K562 (cell line): Measurements from ENCODE around the gene GUK1. TPM values are rescaled to one million over a fixed set of nuclear protein-coding genes. Genes with fewer than 3 reads are reported as not detected.

ENCODE experiments used
- NCOA4 ChIP-seq: fragments of 450-650 bp; IDR thresholded peaks from 2 replicates; pipeline ENCODE4 v1.6.1; 2018; ENCODE audit warnings: mild to moderate bottlenecking; ENCODE audit not compliant: partially characterized antibody
- PYGO2 ChIP-seq: fragments of 450-650 bp; IDR thresholded peaks from 2 replicates; pipeline ENCODE4 v1.6.1; 2016; ENCODE audit warnings: mild to moderate bottlenecking, missing genetic modification characterization, moderate library complexity, missing compliant biosample characterization
- RCOR1 ChIP-seq, 2 experiments: IDR thresholded peaks; 2 replicates each; pipeline ENCODE4 v1.6.1; 2012; ENCODE audit warnings: low read depth in 2 of 2, low read length in 2 of 2, borderline replicate concordance in 1 of 2, improper control_type of control experiment in 1 of 2
- RUNX1 ChIP-seq: sonication (generic); IDR thresholded peaks from 2 replicates; pipeline ENCODE4 v1.6.1; 2016; ENCODE audit warnings: antibody characterized with exemption, low read depth
- SMAD4 ChIP-seq: fragments of 250-450 bp; sonication (Bioruptor Pico); conservative IDR thresholded peaks from 2 replicates; pipeline ENCODE4 v1.8.0; 2021; ENCODE audit warnings: inconsistent platforms, mild to moderate bottlenecking, moderate library complexity
- THRAP3 ChIP-seq: fragments of 450-650 bp; IDR thresholded peaks from 2 replicates; pipeline ENCODE4 v1.6.1; 2016; ENCODE audit warnings: mild to moderate bottlenecking, inconsistent platforms, borderline replicate concordance
- ZC3H11A ChIP-seq: IDR thresholded peaks from 2 replicates; pipeline ENCODE4 v1.6.1; 2012; ENCODE audit warnings: low read depth, low read length, improper control_type of control experiment
- ZNF239 ChIP-seq: fragments of 250-450 bp; sonication (Bioruptor Pico); IDR thresholded peaks from 2 replicates; pipeline ENCODE4 v1.4.0; 2020; ENCODE audit warnings: mild to moderate bottlenecking
- polyA plus RNA-seq, 8 experiments: library from polyadenylated mRNA; depleted of rRNA in 4 of 8; stranded (reverse) in 5 of 8; unstranded in 3 of 8; fragments of >200 nt; fragmentation: Nextera tagmentation in 2 of 8; fragmentation: Illumina TruSeq in 1 of 8; extraction: Ambion mirVana in 2 of 8; extraction: Trizol in 1 of 8; gene quantifications; 2 replicates each; pipeline versions ENCODE4 v1.2.1 to v1.2.3, GENCODE V29; 2011 to 2014; ENCODE audit warnings: inconsistent platforms in 1 of 8, missing spikeins in 1 of 8
- total RNA-seq, 7 experiments: library from RNA; depleted of rRNA in 6 of 7; stranded (reverse); fragments of >200 nt in 6 of 7; fragmentation: Illumina TruSeq in 2 of 7; extraction: Trizol in 2 of 7; gene quantifications; 2 replicates each; pipeline versions ENCODE4 v1.2.1 to v1.2.3, GENCODE V29; 2011 to 2021; ENCODE audit warnings: low replicate concordance in 1 of 7
- TF ChIP-seq, protein P1 (sequence below): fragments of 450-650 bp; conservative IDR thresholded peaks from 2 replicates; pipeline ENCODE4 v1.6.1; 2016; ENCODE audit warnings: missing genetic modification characterization, low read depth, mild to moderate bottlenecking, control low read depth, missing compliant biosample characterization
- TF ChIP-seq, protein P2 (sequence below): fragments of 250-450 bp; sonication (Bioruptor Pico); IDR thresholded peaks from 2 replicates; pipeline ENCODE4 v1.5.1; 2021; ENCODE audit warnings: mild to moderate bottlenecking
- TF ChIP-seq, protein P3 (sequence below): sonication (generic); formaldehyde crosslinking; IDR thresholded peaks from 2 replicates; pipeline ENCODE4 v1.8.0; 2023; ENCODE audit warnings: missing genetic modification reagents, mild to moderate bottlenecking, borderline replicate concordance
- TF ChIP-seq, protein P4 (sequence below), 2 experiments: fragments of 250-450 bp in 1 of 2; fragments of 450-650 bp in 1 of 2; sonication (Bioruptor Pico) in 1 of 2; IDR thresholded peaks; 2 replicates each; pipeline versions ENCODE4 v1.6.1 to v1.8.0; 2016 to 2021; ENCODE audit warnings: mild to moderate bottlenecking in 2 of 2, moderate library complexity in 2 of 2, missing compliant biosample characterization in 1 of 2, missing genetic modification characterization in 1 of 2
- TF ChIP-seq, protein P5 (sequence below): fragments of 450-650 bp; IDR thresholded peaks from 2 replicates; pipeline ENCODE4 v1.6.1; 2017; ENCODE audit warnings: antibody characterized with exemption, mild to moderate bottlenecking

GUK1 gene
- total and polyA plus RNA-seq, 9 of the 15 experiments (the other 6 are each of a cell fraction or from before 2014, with no cell fraction given) = 7.0 to 331 (median 132) TPM

DNA sequence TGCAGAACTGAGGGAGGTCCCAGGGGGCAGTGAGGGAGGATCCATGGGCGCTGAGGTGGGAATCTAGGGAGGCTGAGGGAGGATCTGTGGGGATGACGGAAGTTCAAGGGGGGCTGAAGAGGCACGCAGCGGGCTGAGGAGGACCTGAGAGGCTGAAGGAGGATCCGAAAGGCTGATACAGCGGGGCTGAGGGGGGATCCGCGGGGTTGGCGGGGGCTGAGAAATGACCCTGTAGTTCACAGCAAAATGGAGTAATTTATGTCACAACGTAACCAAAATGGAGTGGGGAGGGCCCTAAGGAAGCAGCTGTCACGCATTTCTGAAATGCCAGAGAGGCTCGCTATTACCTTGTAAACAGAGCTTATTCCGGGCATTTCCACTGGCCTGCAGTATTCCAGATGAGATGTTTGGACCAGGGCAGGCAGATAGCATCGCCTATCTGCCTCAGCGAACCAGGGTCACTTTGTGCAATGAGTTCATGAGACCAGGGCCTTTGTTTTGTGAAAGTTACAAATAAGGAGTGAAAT is 30.1 kb upstream of the GUK1 start (continued):
- TF ChIP-seq, protein P1, sequence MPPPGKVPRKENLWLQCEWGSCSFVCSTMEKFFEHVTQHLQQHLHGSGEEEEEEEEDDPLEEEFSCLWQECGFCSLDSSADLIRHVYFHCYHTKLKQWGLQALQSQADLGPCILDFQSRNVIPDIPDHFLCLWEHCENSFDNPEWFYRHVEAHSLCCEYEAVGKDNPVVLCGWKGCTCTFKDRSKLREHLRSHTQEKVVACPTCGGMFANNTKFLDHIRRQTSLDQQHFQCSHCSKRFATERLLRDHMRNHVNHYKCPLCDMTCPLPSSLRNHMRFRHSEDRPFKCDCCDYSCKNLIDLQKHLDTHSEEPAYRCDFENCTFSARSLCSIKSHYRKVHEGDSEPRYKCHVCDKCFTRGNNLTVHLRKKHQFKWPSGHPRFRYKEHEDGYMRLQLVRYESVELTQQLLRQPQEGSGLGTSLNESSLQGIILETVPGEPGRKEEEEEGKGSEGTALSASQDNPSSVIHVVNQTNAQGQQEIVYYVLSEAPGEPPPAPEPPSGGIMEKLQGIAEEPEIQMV (tag) = peak; percentile 59
- TF ChIP-seq RCOR1 (IDR thresholded peaks at IDR 0.05; ENCODE audit: borderline replicate concordance in 1 of 2, low read depth in 2 of 2, low read length in 2 of 2) (0 out of 4 replicates have a peak, but pooled peaks of 1 of the 2 experiments have one; percentile 18), PYGO2 (tag) (peak; percentile 40; the same call in 1 of the 2 replicates), NCOA4 (peak; percentile 4), ZC3H11A (no peak), ZNF239 (CRISPR knock-in tag) (no peak), SMAD4 (CRISPR knock-in tag) (0 out of 2 replicates have a peak, but pooled peaks have one; percentile 2), THRAP3 (no peak), RUNX1 (no peak)
- TF ChIP-seq, protein P2, sequence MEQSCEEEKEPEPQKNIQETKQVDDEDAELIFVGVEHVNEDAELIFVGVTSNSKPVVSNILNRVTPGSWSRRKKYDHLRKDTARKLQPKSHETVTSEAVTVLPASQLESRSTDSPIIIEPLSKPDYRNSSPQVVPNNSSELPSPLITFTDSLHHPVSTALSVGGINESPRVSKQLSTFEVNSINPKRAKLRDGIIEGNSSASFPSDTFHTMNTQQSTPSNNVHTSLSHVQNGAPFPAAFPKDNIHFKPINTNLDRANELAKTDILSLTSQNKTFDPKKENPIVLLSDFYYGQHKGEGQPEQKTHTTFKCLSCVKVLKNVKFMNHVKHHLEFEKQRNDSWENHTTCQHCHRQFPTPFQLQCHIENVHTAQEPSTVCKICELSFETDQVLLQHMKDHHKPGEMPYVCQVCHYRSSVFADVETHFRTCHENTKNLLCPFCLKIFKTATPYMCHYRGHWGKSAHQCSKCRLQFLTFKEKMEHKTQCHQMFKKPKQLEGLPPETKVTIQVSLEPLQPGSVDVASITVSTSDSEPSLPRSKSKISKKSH (CRISPR knock-in tag) = no peak
- TF ChIP-seq, protein P3, sequence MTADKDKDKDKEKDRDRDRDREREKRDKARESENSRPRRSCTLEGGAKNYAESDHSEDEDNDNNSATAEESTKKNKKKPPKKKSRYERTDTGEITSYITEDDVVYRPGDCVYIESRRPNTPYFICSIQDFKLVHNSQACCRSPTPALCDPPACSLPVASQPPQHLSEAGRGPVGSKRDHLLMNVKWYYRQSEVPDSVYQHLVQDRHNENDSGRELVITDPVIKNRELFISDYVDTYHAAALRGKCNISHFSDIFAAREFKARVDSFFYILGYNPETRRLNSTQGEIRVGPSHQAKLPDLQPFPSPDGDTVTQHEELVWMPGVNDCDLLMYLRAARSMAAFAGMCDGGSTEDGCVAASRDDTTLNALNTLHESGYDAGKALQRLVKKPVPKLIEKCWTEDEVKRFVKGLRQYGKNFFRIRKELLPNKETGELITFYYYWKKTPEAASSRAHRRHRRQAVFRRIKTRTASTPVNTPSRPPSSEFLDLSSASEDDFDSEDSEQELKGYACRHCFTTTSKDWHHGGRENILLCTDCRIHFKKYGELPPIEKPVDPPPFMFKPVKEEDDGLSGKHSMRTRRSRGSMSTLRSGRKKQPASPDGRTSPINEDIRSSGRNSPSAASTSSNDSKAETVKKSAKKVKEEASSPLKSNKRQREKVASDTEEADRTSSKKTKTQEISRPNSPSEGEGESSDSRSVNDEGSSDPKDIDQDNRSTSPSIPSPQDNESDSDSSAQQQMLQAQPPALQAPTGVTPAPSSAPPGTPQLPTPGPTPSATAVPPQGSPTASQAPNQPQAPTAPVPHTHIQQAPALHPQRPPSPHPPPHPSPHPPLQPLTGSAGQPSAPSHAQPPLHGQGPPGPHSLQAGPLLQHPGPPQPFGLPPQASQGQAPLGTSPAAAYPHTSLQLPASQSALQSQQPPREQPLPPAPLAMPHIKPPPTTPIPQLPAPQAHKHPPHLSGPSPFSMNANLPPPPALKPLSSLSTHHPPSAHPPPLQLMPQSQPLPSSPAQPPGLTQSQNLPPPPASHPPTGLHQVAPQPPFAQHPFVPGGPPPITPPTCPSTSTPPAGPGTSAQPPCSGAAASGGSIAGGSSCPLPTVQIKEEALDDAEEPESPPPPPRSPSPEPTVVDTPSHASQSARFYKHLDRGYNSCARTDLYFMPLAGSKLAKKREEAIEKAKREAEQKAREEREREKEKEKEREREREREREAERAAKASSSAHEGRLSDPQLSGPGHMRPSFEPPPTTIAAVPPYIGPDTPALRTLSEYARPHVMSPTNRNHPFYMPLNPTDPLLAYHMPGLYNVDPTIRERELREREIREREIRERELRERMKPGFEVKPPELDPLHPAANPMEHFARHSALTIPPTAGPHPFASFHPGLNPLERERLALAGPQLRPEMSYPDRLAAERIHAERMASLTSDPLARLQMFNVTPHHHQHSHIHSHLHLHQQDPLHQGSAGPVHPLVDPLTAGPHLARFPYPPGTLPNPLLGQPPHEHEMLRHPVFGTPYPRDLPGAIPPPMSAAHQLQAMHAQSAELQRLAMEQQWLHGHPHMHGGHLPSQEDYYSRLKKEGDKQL (CRISPR knock-in tag) = no peak
- TF ChIP-seq, protein P4, sequence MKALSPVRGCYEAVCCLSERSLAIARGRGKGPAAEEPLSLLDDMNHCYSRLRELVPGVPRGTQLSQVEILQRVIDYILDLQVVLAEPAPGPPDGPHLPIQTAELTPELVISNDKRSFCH (CRISPR knock-in tag; IDR thresholded peaks at IDR 0.05) = no peak
- TF ChIP-seq, protein P4 (tag; IDR thresholded peaks at IDR 0.05) = peak; percentile 33; the same call in 1 of the 2 replicates
- TF ChIP-seq, protein P5, sequence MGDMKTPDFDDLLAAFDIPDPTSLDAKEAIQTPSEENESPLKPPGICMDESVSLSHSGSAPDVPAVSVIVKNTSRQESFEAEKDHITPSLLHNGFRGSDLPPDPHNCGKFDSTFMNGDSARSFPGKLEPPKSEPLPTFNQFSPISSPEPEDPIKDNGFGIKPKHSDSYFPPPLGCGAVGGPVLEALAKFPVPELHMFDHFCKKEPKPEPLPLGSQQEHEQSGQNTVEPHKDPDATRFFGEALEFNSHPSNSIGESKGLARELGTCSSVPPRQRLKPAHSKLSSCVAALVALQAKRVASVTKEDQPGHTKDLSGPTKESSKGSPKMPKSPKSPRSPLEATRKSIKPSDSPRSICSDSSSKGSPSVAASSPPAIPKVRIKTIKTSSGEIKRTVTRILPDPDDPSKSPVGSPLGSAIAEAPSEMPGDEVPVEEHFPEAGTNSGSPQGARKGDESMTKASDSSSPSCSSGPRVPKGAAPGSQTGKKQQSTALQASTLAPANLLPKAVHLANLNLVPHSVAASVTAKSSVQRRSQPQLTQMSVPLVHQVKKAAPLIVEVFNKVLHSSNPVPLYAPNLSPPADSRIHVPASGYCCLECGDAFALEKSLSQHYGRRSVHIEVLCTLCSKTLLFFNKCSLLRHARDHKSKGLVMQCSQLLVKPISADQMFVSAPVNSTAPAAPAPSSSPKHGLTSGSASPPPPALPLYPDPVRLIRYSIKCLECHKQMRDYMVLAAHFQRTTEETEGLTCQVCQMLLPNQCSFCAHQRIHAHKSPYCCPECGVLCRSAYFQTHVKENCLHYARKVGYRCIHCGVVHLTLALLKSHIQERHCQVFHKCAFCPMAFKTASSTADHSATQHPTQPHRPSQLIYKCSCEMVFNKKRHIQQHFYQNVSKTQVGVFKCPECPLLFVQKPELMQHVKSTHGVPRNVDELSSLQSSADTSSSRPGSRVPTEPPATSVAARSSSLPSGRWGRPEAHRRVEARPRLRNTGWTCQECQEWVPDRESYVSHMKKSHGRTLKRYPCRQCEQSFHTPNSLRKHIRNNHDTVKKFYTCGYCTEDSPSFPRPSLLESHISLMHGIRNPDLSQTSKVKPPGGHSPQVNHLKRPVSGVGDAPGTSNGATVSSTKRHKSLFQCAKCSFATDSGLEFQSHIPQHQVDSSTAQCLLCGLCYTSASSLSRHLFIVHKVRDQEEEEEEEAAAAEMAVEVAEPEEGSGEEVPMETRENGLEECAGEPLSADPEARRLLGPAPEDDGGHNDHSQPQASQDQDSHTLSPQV = peak; percentile 73
